Peyer's patch (tissue), 4 donors: Measurements from ENCODE around the gene TDRD7. TPM values are rescaled to one million over a fixed set of nuclear protein-coding genes. Genes with fewer than 3 reads are reported as not detected.

Source experiments
- DNase-seq, 3 donors: peaks; one replicate each; pipeline ENCODE4 v3.0.0-alpha.2; 2017 to 2019
- H3K27ac ChIP-seq, 4 donors: fragments of 200-600 bp; sonication (generic); one replicate each; pipeline ENCODE4 v1.5.1; 2016 to 2019
- H3K27me3 ChIP-seq, 2 donors: fragments of 200-600 bp; sonication (generic); one replicate each; pipeline ENCODE4 v1.5.1; 2019
- H3K36me3 ChIP-seq, 3 donors: fragments of 200-600 bp; sonication (generic); one replicate each; pipeline ENCODE4 v1.5.1; 2016 to 2019
- H3K4me1 ChIP-seq, 4 donors: fragments of 200-600 bp; sonication (generic); one replicate each; pipeline ENCODE4 v1.5.1; 2016 to 2019
- H3K4me3 ChIP-seq, 4 donors: fragments of 200-600 bp; sonication (generic); 1 replicate in 3 of 4; 2 replicates in 1 of 4; pipeline ENCODE4 v1.5.1; 2016 to 2019; ENCODE audit warnings: mild to moderate bottlenecking in 1 of 4
- H3K9me3 ChIP-seq, 4 donors: fragments of 200-600 bp; sonication (generic); one replicate each; pipeline ENCODE4 v1.5.1; 2016 to 2019; ENCODE audit warnings: mild to moderate bottlenecking in 1 of 4
- POLR2A ChIP-seq, 2 donors: fragments of 450-650 bp; IDR thresholded peaks; one replicate each; pipeline ENCODE4 v1.5.1; 2017; ENCODE audit warnings: antibody characterized with exemption in 2 of 2, mild to moderate bottlenecking in 2 of 2, moderate library complexity in 2 of 2
- total RNA-seq, 4 donors: library from RNA; depleted of rRNA; stranded (reverse); fragments of >200 nt; gene quantifications; one replicate each; pipeline ENCODE4 v1.1.0, GENCODE V29; 2016
- TF ChIP-seq, protein P1 (sequence below), 6 experiments: fragments of 450-650 bp in 4 of 6; fragments of 200-600 bp in 2 of 6; sonication (generic) in 1 of 6; IDR thresholded peaks; one replicate each; pipeline ENCODE4 v1.5.1; 2017 to 2019; ENCODE audit warnings: antibody characterized with exemption in 6 of 6, mild to moderate bottlenecking in 3 of 6, moderate library complexity in 1 of 6

Gene TDRD7
- total RNA-seq, 4 donors from 2014 or later: 11.6 to 28.5 (median 22.5) TPM

DNA sequence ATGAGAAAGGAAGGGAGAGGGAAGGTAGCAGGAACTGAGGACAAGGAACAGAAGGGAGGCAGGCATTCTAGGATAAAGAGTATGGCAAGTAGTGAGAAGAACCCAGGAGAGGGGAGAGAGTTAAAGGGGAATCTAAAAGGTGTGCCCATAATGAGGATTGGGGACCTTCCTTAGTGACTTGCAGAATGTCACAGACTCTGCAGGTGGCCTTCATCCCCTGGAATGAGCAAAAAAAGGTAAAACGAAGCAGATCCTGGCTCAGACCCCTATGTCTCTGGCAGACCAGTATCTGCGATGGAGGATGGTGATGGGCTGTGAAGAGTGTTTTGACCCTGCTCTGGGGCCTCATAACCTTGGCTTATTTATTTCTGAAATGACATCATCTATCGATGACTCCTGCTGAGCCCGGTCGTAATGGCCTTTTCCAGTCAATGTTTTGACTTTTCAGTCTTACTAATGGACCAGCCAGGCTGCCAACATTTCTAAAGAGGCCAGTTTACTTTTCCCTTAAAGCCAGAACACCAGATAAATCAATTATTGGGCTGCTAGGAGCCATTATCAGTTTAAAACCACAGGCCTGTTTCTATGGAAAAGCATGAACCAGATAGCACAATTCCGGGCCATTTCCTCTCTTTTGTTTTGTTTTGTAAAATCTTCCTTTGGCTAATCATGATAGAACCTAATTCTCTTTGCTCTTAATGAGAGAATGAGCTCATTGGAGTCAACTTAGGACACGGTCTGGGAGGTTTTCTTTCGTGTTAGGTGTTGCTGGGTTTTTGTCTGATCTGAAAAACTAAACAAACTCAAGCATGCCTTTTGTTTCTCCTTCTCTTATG is 92.7 kb downstream of the TDRD7 start:
- Histone ChIP-seq H3K9me3 (no peaks in the 10 kb centered on the region), H3K4me3 (no peak overlapping the region), H3K27me3 (no peaks in the 10 kb centered on the region), H3K4me1 (peaks cover 3 to 21% (median 8%) of the 10 kb centered on the region in 4 donors), H3K27ac (peak overlapping the region in 3 of 4 donors; percentile 18 to 53 (median 39)), H3K36me3 (no peaks in the 10 kb centered on the region)
- no peak for DNase-seq
- TF ChIP-seq, protein P1, sequence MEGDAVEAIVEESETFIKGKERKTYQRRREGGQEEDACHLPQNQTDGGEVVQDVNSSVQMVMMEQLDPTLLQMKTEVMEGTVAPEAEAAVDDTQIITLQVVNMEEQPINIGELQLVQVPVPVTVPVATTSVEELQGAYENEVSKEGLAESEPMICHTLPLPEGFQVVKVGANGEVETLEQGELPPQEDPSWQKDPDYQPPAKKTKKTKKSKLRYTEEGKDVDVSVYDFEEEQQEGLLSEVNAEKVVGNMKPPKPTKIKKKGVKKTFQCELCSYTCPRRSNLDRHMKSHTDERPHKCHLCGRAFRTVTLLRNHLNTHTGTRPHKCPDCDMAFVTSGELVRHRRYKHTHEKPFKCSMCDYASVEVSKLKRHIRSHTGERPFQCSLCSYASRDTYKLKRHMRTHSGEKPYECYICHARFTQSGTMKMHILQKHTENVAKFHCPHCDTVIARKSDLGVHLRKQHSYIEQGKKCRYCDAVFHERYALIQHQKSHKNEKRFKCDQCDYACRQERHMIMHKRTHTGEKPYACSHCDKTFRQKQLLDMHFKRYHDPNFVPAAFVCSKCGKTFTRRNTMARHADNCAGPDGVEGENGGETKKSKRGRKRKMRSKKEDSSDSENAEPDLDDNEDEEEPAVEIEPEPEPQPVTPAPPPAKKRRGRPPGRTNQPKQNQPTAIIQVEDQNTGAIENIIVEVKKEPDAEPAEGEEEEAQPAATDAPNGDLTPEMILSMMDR (IDR thresholded peaks at IDR 0.05): no peak

DNA sequence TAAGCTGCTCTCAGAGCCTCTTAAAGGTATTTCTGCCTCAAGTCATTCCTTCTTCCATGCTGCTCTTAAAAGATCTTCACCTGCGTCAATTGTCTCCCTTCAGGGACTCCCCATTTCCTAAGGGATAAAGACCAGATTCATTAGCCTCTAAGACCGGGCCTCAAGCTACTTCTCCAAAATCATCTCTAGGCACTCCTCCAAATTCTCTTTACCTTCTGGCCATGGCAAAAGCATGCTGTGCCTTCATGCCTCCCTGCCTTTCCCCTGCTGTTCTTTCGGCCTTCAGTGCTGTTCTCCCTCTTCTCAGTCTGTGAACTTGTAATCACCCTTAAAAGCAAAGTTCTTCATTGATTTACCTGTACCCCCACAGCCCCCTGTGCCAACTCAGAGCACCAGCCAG is 93.9 kb downstream of the TDRD7 start:
- TF ChIP-seq, protein P1 (IDR thresholded peaks at IDR 0.05): no peak
- TF ChIP-seq POLR2A (IDR thresholded peaks at IDR 0.05): no peak
- Histone ChIP-seq H3K4me3 (no peak overlapping the region), H3K36me3 (no peaks in the 10 kb centered on the region), H3K4me1 (peaks cover 3 to 21% (median 8%) of the 10 kb centered on the region in 4 donors), H3K9me3 (no peaks in the 10 kb centered on the region), H3K27ac (no peak overlapping the region), H3K27me3 (no peaks in the 10 kb centered on the region)
- DNase-seq: no peak

DNA sequence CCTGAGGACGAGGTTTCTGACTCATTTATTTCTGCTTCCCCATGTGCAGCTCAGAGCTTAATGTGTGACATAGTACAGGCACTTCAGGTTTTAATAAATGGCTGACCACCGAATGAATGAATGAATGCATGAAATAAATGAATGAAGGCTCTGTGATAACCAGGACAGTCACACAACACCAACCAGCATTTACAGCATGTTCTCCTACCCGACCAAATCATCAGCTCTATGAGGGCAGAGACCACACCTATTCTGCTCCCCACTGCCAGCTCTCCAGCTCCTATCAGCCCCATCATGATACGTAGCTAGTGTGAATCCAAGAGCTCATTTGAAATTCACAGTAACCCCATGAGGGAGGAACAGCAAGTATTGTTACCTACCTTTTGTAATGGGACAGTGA is 94.4 kb downstream of the TDRD7 start:
- no peaks in the 10 kb centered on the region for H3K9me3 ChIP-seq
- H3K4me1 ChIP-seq: peaks cover 3 to 18% (median 9%) of the 10 kb centered on the region in 4 donors
- H3K4me3 ChIP-seq: no peak overlapping the region
- H3K27ac ChIP-seq: no peak overlapping the region
- no peaks in the 10 kb centered on the region for H3K36me3 ChIP-seq
- DNase-seq: no peak
- no peak for TF ChIP-seq POLR2A (IDR thresholded peaks at IDR 0.05)
- TF ChIP-seq, protein P1 (IDR thresholded peaks at IDR 0.05): no peak
- no peaks in the 10 kb centered on the region for H3K27me3 ChIP-seq

DNA sequence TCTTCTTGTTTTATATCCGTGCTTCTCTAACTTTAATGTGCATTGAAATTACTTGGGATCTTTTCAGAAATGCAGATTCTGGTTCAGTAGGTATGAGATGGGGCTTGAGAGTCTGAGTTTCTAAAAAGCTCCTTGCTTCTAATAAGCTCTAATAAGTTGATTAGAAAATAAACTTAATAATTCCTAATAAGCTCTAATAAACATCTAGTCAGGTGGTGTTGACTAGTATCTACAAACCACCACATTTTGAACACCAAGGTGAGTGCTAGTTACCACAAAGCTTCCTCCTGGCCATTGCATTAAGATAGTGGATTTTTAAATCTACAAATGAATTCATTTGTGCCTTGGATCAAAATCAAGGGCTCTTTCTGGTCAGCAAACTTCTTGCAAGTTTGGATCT is 94.9 kb downstream of the TDRD7 start:
- H3K9me3 ChIP-seq: no peaks in the 10 kb centered on the region
- peaks cover 3 to 14% (median 10%) of the 10 kb centered on the region in 4 donors for H3K4me1 ChIP-seq
- H3K36me3 ChIP-seq: no peaks in the 10 kb centered on the region
- H3K27ac ChIP-seq: no peak overlapping the region
- no peaks in the 10 kb centered on the region for H3K27me3 ChIP-seq
- DNase-seq: no peak
- TF ChIP-seq POLR2A (IDR thresholded peaks at IDR 0.05): no peak
- TF ChIP-seq, protein P1 (IDR thresholded peaks at IDR 0.05): no peak
- no peak overlapping the region for H3K4me3 ChIP-seq

DNA sequence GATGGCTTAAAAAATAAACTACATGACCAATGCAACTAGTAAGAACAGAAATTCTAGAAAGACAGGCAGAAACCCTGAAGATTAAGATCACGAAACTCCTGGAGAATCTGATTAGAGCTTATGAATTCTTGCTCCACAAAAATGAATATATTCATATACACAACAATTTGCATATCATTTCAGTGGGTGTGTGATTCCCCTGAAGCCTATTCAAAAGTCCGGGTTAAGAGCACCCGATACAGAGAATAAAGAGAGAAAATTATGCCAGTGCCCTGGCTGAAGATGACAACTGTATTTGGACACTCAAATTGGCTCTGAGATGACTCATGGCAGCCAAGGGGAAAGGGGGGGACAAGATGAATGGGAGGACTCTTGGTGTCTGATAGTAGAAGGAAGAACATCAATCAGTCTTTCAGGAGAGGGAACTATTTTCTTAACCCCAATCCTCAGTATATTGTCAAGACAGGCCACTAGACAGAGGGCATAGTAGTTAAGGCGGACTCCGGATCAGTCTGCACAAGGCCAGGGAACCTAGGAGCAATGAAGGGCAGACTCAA is 95.6 kb downstream of the TDRD7 start:
- no peak for DNase-seq
- no peak overlapping the region for H3K4me3 ChIP-seq
- TF ChIP-seq, protein P1 (IDR thresholded peaks at IDR 0.05): no peak
- no peaks in the 10 kb centered on the region for H3K36me3 ChIP-seq
- H3K27ac ChIP-seq: no peak overlapping the region
- H3K9me3 ChIP-seq: no peaks in the 10 kb centered on the region
- H3K4me1 ChIP-seq: peaks cover 3 to 12% (median 5%) of the 10 kb centered on the region in 4 donors
- no peaks in the 10 kb centered on the region for H3K27me3 ChIP-seq
